GM19025 (cell line): ENCODE data around the gene ZDHHC11.
"Not testable (repeated sequence)": the region's sequence is repeated elsewhere in the genome, so short reads cannot be mapped to it uniquely, and the experiment has no call there.

Experiments used
- ATAC-seq: cut with Tn5 transposase; IDR thresholded peaks from one replicate; pipeline ENCODE4 v1.9.1; 2021; ENCODE audit warnings: mild to moderate bottlenecking, low read depth, moderate library complexity; ENCODE audit not compliant: unreplicated experiment

Gene ZDHHC11

DNA sequence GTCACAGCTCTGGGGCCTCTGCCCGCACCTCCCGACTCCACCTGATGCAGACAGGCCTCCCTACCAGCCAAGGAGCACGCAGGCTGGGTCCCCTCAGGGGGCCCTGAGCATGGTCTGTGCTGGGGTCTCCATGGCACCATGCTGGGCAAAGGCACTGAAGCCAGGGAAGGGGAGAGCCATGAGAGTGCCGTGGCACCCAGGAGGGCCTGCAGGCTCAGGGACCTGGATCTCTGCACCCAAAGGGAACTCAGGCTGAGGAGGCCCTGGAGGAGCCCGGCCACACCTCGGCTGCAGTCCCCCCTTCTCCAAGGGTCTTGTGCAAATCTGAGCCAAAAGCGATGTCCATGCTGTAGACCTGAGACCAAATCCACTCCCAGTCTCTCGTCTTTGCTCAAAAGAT is 98.8 kb downstream of the ZDHHC11 start:
- not testable (repeated sequence) for ATAC-seq

GRCh38 chr5:751496-751895 is 99.3 kb downstream of the ZDHHC11 start:
- ATAC-seq: no peak

DNA sequence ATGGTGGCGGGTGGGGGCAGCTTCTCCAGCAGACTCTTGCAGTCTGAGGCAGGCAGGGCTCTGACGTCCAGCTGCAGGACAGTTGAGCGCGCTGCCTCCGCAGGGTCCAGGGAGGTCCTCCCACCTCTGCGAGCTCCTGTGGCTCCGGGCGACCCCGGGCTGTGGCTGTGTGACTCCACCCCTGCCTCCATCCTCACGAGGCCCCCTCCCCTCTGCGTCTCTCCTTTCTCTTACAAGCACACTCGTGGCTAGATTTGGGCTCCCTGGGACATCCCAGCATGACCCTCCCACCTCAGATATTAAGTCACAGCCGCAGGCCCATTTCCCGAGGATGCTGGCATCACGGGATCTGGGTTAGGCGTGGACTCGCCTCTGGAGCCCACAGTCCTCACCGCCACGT is 100.6 kb downstream of the ZDHHC11 start:
- ATAC-seq: not testable (repeated sequence)

DNA sequence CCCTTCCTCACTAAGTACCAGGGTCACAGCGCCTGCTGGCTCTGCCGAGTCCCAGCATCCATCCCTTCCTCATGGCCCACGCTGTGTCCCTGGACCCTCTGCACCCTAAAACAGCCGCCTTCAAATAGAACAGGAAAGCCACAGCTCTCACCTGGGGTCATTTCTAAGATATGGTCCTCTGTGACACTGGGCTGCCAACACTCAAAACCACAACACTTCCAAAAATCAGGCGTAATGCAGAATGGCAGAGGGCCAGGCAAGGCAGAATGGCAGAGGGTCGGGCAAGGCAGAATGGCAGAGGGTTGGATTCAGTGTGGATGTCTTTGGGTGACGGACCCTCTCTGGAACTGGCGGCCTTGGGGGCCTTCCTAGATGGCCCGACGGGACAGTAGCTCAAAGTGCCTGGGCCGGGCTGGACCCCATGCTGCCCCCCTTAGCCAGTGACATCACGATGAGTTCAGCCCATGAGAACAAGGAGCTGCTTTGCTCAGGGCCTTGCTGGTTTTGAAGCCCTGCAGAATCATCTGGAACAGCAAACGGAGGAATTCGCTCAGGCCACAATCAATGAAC is 101.6 kb downstream of the ZDHHC11 start:
- no peak for ATAC-seq

DNA sequence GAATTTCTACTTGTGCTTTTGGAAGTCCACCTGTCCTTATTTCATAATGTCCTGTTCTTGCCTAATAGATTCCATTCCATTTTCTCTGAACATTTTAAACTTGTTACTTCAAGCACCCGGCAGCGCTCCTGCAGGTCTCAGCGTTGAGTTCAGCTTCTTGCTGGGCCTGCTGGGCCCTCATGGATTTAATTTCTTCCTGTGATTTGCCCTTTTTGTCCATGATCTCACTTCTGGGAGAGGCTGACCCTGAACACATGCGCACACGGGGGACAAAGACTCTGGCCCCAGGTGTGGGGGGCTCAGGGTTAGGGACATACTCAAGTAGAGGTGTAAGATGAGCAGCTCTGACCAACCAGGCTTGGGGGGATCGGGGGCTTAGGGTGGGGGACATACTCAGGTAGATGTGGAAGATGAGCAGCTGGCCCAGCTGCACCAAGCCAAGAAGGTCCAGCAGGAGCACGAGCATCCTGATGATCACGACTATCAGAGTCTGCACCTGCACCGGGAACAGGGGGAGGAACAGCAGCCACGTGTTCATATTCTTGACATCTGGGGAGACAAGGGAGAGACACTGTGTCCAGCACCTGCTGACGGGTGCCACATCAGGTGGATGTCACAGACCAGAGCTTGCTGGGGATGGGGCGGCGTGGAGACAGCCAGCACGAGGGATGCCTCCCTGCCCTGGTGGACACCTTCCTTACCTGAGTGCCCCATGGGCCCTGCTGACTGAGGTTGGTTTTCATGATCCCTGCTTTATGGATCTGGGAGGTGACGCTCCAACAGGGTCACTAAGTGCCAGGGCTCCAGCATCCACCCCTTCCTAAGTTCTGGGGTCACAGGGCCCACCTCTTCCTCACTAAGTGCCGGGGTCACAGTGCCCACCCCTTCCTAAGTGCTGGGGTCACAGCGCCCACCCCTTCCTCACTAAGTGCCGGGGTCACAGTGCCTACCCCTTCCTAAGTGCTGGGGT is 102.5 kb downstream of the ZDHHC11 start:
- ATAC-seq: not testable (repeated sequence)

DNA sequence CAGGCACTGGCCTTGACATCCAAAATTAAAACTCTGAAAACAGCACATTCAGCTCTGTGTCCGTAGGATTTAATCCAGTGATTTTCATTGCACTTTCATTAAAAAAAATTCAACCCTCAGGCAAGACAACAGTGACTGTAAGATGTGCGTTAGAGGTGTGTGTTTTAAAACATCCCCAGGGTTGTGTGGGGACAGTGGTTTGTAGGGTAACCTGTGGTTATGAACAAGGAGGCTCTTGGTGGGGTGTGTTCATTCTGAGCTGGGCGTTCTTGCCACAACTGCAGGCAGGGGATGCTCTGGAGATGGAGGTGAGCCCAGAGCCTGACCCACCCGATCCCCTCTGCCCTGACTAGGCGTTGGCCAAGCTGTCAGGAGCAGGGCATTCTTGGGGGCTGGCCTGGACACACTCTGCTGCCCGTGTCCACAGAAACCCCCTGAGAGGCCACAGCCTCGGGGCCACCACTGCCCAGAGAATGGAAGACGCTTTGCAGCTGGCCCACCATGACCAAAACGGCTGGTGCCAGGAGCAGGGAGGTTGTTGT is 103.4 kb downstream of the ZDHHC11 start:
- not testable (repeated sequence) for ATAC-seq

DNA sequence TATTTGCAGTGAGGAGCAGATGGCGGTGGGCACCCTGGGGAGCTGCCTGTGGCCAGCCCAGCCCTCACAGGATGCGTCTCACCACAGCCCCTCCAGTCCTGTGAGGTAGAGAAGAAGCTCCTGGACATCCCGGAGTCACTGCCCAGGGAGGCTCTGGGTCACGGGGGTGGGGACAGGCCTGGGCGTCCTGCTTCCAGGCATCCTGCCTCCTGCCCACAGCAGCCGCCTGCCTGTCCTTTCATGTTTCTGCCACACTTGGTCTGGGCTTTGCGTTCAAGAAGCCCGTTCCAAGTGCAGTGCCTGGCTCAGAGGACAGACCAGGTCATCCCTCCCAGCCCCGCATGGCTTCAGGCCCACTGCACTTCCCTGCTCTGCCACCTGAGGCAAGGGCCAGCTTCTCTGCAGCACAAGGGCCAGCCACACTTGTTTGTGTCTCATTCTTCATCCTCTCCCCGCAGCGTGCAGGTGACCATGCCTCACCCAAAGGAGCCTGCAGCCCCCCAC is 104.5 kb downstream of the ZDHHC11 start:
- ATAC-seq: no peak
